ENCODE data around the gene PPM1L.

Gene PPM1L

DNA sequence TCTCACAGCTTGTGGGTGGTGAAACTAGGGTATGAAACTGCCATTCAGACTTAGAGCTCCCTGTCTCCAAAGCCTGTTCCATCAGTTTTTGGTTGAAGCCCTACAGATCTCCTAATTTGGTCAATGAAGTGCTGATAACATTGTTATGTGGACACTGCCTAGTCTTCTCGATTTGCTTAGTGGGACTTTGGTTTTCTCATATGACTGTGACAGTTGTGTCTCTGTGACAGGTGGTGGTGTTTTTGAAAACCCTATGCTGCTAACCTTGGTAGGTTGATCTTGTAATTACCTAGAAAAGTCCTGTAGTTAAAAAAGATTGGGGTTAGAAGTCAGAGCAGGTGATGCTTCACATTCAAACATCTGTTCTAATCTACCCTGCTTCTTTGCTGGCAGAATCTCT, 9.2 kb downstream of the PPM1L start:
- no peak for DNase-seq

DNA sequence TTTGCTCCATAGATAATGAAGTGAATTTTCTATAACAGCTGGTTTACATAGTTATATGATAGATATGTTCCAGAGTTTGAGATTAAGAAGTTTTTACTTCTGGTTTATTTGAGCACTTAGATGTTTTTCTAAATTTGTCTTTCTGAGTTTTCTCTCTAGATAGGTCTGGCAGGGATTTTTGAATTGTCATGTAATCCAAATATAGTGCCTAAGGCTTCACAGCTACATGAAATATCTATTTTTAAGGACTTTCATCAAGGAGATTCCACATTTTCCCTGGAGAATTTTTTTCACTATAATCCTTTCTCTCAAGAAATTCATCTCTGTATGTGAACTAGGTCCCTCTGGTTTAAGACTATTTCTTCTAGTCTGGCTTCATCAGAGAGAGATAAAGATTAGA, 12.0 kb downstream of the PPM1L start:
- no peak for DNase-seq

GRCh38 chr3:160768918-160769317, 12.9 kb downstream of the PPM1L start:
- DNase-seq = no peak

DNA sequence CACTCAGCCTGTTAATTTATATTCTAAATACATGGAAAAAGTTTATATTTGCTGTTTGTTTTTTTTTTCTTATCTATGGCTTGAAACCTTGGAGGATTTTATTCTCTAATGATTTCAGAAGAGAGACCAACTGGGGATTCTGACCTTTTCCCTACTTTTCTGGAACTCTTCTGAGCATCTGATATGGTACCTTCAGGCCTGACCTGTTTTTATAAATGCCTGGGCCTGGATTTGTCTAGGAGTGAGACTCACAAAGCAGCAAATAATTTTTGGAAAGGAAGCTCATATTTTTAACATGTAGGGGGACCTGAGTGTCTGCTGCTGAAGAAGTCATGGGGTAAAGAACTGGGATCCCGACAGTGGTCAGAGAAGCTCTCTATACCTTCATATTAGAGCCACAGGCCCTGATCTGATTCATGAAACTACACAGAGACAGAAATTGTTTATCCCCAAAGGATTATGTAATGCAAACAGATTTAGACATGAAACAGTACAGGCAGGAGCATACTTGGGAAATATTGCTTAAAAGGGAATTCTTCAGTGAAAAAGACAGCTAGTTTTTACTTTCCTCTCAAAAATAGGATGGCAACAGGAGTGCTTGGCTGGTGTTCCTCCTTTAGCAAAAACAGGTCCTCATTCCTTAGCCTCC, 15.9 kb downstream of the PPM1L start:
- no peak for DNase-seq

- DNase-seq = no peak
These were observed 17.7 kb downstream of the PPM1L start for GRCh38 chr3:160773722-160774121.

- no peak for DNase-seq
These were observed 18.1 kb downstream of the PPM1L start for GRCh38 chr3:160774172-160774571.

DNA sequence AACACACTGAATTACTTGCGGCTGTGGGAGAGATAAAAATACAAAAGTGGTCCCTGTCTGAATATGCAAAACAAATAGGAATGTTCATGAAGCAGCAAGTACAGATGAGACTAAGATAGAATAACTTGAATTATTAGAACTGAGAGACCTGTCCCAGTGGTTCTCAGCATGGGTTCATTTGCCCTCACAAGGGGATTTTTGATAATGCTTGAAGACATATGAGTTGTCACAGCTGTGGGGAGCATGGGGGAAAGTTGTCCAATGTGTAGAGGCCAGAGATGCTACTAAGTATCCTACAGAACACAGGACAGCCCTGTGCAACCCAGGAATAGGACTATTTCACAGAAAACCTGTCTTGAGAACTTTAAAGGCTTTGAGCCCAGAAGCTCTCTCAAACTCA, 22.4 kb downstream of the PPM1L start:
- DNase-seq = no peak

DNA sequence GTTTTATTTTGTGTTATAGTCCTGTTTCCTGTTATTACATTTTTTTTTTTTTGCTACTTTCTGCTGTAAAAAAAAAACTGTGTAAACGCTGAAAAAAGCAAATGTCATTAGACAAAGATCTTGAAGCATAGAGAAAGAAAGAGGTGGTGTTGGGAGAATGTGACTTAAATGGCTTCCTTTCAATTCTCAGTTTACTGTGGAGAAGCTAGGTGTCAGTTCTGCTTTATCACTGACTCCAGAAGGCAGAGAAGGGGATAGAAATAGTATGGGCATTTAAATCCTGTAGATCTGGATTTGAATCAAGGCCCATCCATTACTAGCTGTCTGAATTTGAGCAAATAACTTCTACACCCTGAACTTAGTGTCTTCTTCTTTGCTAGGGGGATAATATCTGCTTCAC, 23.0 kb downstream of the PPM1L start:
- no peak for DNase-seq

GRCh38 chr3:160780245-160780644, 24.2 kb downstream of the PPM1L start:
- no peak for DNase-seq

DNA sequence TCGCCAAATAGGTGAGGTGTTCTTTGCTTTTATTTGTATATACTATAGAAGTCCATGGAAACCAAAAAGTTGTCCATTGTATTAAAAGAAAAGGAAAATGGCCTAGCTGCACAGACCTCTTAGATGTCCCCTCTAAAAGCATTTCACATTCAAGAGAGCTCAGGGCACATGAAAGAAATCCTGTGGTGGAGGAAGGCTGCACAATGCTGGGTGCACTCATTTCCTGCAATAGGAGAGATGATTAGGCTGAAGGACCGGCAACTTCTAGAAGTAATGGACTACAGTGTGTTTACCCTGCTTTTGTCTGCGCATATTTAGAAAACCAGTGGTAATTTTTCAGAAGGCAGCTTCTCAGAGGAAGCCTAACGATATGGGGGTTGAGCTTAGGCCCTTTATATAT, 25.4 kb downstream of the PPM1L start:
- no peak for DNase-seq

- DNase-seq = no peak
These were observed 25.8 kb downstream of the PPM1L start for GRCh38 chr3:160781863-160782262.

- DNase-seq = no peak
These were observed 28.8 kb downstream of the PPM1L start for GRCh38 chr3:160784853-160785252.

DNA sequence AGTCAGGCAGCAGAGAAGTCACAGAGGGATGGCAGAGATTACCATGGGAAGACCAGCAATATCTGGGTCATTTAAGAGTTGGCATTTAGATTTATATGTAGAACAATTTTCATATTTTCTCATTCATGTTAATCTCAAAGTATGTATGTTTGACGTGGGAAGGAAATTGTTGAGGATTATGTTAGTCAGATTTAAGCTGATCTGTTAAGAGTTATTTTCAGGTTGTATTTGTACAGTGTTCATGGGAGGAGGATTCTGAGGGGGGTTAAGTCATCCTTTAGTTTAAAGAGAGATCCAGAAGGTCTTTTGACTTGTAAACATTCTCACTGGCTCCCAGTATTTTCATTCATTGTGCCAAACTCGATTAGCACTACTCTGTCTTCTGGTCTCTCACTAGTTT, 34.7 kb downstream of the PPM1L start:
- DNase-seq = no peak

- no peak for DNase-seq
These were observed 36.5 kb downstream of the PPM1L start for GRCh38 chr3:160792540-160792939.

DNA sequence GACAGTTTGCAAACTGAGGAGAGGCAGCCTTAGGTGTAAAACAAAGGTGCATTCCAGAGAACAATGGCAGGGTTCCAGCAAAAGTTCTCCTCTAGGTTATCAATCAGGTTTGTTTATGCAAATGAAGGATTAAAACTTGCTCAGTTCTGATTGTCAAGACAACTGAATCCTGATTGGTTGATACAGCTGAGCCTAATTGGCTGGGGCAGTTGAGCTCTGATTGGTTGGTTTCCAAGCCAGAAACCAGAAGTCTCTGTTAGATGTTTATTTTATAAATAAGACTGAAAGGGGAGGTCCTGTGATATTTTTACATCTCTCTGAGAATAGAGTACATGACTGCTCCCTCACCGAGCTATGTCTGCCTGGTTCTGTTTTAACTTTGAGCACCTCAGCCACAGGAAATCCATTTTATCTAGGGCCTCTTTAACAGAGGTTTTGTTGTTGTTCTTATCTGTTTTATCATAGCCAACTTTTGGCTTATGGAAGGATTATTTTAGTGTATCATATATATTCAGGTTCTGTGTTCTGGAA, 37.8 kb downstream of the PPM1L start:
- no peak for DNase-seq

DNA sequence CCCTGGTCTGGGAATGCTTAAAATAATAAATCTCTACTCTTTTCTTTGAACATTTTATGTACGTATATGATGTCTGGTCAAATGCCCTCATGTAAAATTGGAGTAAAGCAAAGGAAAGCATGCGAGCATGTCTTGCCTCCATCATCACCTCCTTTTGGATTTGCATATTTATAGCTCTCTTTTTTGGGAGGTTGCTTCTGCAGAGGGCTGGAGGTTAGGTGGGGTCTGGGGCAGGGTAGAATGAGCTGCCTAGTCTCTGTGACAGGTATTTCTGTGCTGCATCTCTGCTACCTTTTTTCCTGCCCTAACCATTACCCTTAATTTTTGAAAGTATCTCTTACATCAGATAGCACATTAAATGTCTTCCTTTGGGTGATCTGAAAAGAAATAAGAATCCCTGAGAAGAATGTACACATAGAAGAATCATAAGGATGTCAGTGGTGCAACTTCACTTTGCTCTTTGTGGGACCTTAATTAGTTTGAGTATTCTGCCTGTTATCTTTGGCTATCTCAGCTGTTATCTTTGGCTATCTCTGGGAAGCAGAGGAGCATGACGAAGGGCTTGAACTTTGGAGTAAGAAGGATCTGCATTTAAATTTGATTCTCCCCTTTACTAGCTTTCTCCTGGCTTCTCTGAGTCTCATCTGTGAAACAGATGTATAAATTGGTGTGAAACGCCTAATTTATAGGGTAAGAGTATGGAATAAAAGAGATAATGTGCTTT, 40.2 kb downstream of the PPM1L start:
- DNase-seq = no peak

- DNase-seq = no peak
These were observed 40.8 kb downstream of the PPM1L start for GRCh38 chr3:160796813-160797164.

- DNase-seq = no peak
These were observed 41.3 kb downstream of the PPM1L start for GRCh38 chr3:160797356-160797755.

- peak in 1 of 2 donors; percentile 8 for DNase-seq
These were observed 45.5 kb downstream of the PPM1L start for GRCh38 chr3:160801386-160802118.

- no peak for DNase-seq
These were observed 48.7 kb downstream of the PPM1L start for GRCh38 chr3:160804762-160805161.

DNA sequence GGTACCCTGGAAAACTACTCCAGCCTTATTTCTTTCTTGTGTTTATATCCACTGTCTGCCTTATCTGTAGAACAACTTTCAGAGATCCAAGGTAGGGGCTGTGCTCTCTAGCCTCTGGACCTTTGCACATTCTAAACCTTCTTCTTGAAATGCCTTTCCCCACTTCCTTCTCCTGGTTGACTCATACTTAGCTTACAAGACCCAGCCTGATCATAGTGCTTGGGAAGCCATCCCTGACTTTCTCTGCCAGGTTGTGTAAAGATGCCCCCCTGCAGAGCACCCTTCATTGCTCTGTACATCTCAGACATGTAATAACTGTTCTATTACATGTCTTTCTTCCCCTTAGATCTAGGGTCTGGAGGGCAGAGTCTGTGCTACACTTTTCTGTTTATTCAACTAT, 50.1 kb downstream of the PPM1L start:
- DNase-seq = no peak

DNA sequence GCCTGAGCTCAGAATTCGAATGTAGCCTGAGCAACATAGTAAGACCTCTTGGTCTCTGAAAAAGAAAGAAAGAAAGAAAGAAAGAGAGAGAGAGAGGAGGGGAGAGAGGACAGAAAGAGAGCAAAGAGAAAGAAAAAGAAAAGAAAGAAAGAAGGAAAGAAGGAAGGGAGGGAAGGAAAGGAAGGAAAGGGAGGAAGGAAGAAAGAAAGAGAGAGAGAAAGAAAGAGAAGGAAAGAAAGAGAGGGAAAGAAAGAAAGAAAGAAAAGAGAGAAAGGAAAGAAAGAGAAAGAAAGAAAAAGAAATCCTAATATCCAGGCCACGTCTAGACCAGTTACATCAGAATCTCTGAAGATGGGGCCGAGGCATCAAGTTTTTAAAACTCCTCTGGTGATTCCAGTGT, 50.7 kb downstream of the PPM1L start:
- DNase-seq = no peak

DNA sequence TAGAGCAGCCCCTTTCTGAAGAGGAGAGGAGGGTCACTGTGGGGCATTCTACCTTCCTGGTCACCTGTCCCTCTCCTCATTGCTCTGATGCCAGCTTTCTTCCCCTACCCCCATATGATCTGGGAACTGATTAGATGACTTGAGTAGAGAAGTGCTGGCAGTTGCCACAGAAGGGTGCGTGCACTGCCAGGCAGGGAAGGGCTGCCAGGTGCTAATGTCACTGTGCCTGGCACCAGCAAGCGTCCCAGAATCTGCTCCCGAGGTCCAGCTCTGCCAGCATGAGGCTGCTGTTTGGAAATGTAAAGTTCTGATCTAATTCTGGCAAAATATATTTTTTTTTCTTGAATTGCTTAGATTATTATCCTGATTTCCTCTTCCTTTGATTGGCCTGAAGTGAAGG, 52.8 kb downstream of the PPM1L start:
- DNase-seq = no peak

DNA sequence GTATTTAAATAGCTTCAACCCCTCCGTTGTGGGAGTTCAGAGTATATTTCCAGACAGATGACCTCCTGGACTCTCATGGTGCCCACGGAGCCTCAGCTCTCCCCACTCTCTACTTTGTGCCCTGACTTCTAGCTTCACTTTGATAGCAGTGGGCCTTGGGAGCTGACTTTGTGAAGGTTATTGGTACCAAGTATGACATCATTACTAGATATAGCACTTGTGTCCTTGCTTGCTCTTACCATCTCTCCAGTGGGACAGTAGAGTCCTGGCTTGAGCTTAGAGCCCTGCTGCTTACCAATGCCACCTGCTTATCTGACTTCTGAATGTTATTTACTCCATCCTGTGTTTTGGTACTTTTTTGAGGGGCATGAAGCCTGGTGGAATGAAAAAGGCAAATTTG, 53.4 kb downstream of the PPM1L start:
- no peak for DNase-seq
